SJSA1 (cell line): Measurements from ENCODE around the gene CTDP1. TPM values are rescaled to one million over a fixed set of nuclear protein-coding genes. Genes with fewer than 3 reads are reported as not detected.

ENCODE experiments used
- DNase-seq, 2 experiments: peaks; one replicate each; pipeline ENCODE4 v3.0.0-alpha.2; 2015 to 2020; ENCODE audit warnings: low spot score in 2 of 2, low read depth in 1 of 2
- H3K27ac ChIP-seq: fragments of 250-450 bp; sonication (Bioruptor Pico); 2 replicates; pipeline ENCODE4 v1.5.1; 2020; ENCODE audit warnings: mild to moderate bottlenecking, moderate library complexity
- H3K27me3 ChIP-seq: fragments of 250-450 bp; sonication (Bioruptor Pico); replicated peaks from 2 replicates; pipeline ENCODE4 v1.5.1; 2020; ENCODE audit warnings: mild to moderate bottlenecking, moderate library complexity
- H3K36me3 ChIP-seq: fragments of 250-450 bp; sonication (Bioruptor Pico); 2 replicates; pipeline ENCODE4 v1.5.1; 2020; ENCODE audit warnings: mild to moderate bottlenecking
- H3K4me1 ChIP-seq: fragments of 250-450 bp; sonication (Bioruptor Pico); replicated peaks from 2 replicates; pipeline ENCODE4 v1.6.1; 2021; ENCODE audit warnings: mild to moderate bottlenecking
- H3K4me3 ChIP-seq: fragments of 250-450 bp; sonication (Bioruptor Pico); 2 replicates; pipeline ENCODE4 v1.5.1; 2020; ENCODE audit warnings: mild to moderate bottlenecking
- H3K9me3 ChIP-seq: fragments of 250-450 bp; sonication (Bioruptor Pico); replicated peaks from 2 replicates; pipeline ENCODE4 v1.5.1; 2020; ENCODE audit warnings: mild to moderate bottlenecking
- total RNA-seq: library from RNA; depleted of rRNA; stranded (reverse); fragments of >200 nt; shearing (Covaris generic); gene quantifications from 2 replicates; pipeline ENCODE4 v1.2.3, GENCODE V29; 2014

Gene CTDP1
- total RNA-seq, 1 experiment from 2014 or later: 23.0 TPM

DNA sequence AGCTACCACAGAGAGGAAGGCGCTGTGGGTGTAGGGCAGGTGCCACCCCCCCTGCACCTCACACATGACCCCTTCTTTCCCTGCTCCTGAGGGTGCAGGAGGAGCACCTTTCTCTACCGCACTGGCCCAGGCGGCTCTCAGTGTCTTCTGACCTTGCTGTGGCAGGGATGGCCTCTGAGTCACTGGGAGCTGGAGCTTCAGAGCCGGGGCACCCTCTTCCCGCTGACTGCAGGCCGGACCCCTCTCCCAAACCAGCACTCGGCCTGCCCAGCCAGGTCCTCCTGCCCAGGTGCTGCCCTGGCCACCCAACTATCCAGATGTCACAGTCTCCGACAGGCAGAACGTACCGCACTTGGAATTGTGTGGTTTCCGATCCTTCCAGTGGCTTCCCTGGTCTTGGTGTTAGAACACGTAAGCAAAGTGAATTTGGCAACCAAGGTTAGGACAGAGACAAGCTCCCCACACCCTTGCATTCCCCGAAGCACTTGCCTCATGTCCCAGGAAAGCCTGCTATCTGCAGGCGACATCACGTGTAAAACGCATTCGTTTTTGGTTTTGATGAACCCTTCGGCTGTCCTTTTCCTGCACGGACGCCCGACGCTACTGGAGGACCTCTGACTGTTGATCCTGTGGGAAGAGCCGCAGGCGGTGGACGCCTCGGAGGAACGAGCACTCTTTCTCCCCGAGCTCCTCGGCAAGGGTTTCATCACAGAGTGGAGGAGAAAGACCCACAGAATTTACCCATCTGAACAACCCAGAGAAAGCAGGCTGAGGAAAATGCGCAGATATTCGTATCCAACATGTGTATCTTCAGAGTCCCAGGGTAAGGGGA, 93.5 kb downstream of the CTDP1 start:
- Histone ChIP-seq H3K4me3 (no peak overlapping the region), H3K4me1 (no peaks in the 10 kb centered on the region), H3K36me3 (no peaks in the 10 kb centered on the region), H3K9me3 (no peaks in the 10 kb centered on the region), H3K27ac (no peak overlapping the region), H3K27me3 (peaks cover 9% of the 10 kb centered on the region; the same call in 1 of the 2 replicates)
- DNase-seq: no peak

DNA sequence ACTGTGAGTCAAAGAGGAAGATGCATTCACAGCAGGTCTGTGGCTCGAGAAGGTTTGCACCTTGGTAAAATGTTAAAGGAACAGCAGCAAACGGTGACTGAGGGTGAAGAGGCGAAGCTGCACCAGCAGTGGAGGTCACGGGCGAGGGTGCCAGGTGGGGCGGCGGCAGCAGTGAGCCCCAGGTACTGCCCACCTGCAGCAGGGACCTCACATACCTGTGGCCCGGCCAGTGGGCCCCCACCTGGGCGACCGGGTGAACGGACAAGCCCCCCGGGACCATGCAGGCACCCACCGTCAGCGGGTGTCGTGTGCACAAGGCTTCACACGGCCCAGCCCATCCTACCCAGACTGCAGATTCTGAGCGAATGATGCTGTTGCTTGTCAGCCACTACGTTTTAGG, 94.5 kb downstream of the CTDP1 start:
- Histone ChIP-seq H3K36me3 (no peaks in the 10 kb centered on the region), H3K4me3 (no peak overlapping the region), H3K27me3 (peaks cover 9% of the 10 kb centered on the region; the same call in 1 of the 2 replicates), H3K9me3 (no peaks in the 10 kb centered on the region), H3K27ac (no peak overlapping the region), H3K4me1 (no peaks in the 10 kb centered on the region)
- no peak for DNase-seq

DNA sequence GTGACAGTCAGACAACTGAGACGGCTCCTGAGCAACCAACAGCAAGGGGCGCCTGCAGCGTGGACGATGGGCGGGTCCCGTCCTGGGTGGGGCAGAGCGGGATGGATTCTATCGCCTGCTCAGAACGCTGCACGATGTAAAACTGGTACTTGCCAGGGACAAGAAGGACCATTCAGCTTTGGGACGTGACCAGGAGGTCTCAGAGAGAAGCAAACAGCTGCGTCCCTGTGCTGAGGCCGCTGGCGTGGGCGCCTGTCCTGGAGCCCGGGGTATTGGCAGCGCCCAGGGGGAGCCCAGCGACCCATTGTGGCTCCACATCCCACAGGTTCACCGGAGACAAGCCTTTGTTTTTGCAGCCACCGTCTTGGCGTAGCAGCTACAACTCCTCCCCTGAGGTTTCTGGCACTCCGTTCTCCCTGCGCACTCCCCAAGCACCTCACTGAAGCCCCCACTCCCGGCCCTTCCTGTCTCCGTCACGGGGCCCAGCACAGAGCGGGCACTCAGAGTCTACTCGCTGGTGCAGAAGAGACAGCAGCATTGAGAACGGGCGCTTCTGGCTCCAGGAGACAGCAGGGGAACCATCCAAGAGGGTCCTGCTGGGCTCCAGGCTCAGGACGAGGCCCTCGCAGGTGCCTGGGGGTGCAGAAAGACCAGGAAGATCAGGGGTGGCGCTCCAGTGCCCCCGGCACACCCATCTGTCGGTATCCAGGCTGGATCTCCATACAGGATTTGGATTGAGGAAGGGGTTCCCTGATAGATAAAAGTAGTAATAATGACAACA, 96.0 kb downstream of the CTDP1 start:
- Histone ChIP-seq H3K27ac (no peak overlapping the region), H3K4me3 (no peak overlapping the region), H3K4me1 (no peaks in the 10 kb centered on the region), H3K36me3 (no peaks in the 10 kb centered on the region), H3K27me3 (peaks cover 9% of the 10 kb centered on the region; the same call in 1 of the 2 replicates), H3K9me3 (no peaks in the 10 kb centered on the region)
- no peak for DNase-seq

DNA sequence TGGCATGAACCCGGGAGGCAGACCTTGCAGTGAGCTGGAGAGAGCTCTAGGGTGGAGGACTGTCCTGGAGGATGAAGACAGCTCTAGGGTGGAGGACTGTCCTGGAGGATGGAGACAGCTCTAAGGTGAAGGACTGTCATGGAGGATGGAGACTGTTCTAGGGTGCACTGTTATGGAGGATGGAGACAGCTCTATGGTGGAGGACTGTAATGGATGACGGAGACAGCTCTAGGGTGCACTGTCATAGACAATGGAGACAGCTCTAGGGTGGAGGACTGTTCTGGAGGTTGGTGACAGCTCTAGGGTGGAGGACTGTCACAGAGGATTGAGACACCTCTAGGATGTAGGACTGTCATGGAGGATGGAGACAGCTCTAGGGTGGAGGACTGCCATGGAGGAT, 97.1 kb downstream of the CTDP1 start:
- no peaks in the 10 kb centered on the region for H3K4me1 ChIP-seq
- DNase-seq: no peak

DNA sequence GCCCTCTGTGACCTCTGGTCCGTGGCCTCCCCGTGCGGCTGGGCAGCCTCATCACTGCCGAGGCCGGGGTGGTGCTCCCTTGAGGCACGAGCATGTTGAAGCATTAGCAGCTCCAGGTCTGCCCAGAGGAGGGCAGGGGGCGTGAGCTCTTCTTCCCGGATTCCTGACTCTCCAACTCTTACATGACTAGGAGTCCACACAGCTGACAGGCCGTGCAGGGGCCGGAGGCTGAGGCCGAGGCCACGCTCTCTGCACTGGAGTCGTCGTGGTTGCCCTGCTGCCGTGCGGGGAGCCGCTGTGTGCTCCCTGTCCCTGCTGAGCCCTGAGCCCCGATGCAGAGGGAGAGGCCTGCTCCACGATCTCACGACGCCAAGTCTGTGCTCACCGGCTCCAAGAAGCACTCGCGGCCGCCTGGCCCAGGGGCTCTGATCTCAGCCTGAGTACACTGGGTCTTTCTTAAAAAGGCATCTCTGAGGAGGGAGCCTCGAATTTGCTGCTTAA, 98.7 kb downstream of the CTDP1 start:
- no peak for DNase-seq
- no peaks in the 10 kb centered on the region for H3K4me1 ChIP-seq
- H3K27me3 ChIP-seq: peaks cover 5% of the 10 kb centered on the region; the same call in 1 of the 2 replicates
- no peak overlapping the region for H3K27ac ChIP-seq
- H3K9me3 ChIP-seq: no peaks in the 10 kb centered on the region
- no peak overlapping the region for H3K4me3 ChIP-seq
- H3K36me3 ChIP-seq: no peaks in the 10 kb centered on the region

More for the DNA sequence above, 97.1 kb downstream of the CTDP1 start:
- no peaks in the 10 kb centered on the region for H3K36me3 ChIP-seq
- H3K4me3 ChIP-seq: no peak overlapping the region
- H3K27ac ChIP-seq: no peak overlapping the region
- H3K27me3 ChIP-seq: peaks cover 9% of the 10 kb centered on the region; the same call in 1 of the 2 replicates
- H3K9me3 ChIP-seq: no peaks in the 10 kb centered on the region

DNA sequence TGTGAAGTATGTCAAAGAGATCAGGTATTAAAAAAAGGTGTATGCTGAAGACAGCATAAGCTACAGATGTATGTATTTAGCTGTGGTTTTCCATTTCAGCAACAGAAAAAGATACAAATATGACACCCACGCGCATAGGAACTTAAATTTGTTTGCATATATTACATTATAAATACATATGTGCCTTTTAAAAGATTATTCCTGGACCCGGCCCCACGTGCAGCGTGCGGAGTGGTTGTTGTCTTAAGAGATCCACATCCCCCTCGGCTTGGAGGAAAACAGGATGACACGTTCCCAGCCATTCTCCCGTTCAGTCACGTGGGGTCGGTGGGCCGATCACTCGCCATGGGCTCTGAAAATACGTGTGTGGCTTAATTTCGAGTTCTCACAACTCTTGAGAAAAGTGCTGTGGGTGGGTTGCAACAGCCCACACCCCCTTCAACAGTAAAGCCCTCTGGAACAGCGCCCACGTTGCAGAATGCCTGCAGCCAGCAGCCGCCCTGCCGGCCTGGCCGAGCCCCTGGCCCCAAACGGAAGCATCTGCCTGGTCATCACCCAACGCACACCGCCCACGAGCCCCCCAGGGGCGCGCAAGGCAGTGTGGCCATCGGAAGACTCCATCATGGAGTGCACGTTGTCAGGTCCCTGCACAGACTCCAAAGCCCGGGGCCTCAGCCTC, 99.6 kb downstream of the CTDP1 start:
- Histone ChIP-seq H3K4me3 (no peak overlapping the region), H3K9me3 (no peaks in the 10 kb centered on the region), H3K27me3 (peaks cover 5% of the 10 kb centered on the region; the same call in 1 of the 2 replicates), H3K4me1 (no peaks in the 10 kb centered on the region), H3K36me3 (no peaks in the 10 kb centered on the region), H3K27ac (no peak overlapping the region)
- no peak for DNase-seq

DNA sequence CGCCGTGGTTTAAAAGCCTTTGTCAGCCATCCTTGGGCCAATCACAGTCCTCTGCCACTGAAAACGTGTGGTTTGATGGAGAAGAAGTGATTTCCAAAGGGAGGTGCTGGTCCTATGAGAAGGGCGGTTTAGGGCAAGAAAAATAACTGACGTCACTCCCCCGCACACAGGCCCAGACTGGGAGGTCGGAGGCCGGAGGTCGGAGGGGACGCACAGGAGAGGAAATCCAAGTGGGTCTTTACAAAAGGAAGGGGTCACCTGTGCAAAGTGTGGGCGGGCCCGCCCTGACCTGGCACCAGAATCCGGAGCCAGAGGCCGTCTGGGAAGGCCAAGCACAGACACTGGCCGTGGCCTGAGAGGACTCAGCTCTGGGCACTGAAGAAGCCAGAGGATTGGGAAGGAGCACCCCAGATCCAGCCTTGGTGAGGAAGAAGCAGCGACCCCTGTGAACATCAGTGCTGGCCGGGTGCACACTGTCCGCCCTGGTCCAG, 100.1 kb downstream of the CTDP1 start:
- Histone ChIP-seq H3K9me3 (no peaks in the 10 kb centered on the region), H3K36me3 (no peaks in the 10 kb centered on the region), H3K4me1 (0 out of 2 replicates have a peak, but pooled peaks cover under 1% of the 10 kb centered on the region), H3K4me3 (no peak overlapping the region), H3K27ac (no peak overlapping the region), H3K27me3 (peaks cover 9% of the 10 kb centered on the region; the same call in 1 of the 2 replicates)
- DNase-seq: no peak

DNA sequence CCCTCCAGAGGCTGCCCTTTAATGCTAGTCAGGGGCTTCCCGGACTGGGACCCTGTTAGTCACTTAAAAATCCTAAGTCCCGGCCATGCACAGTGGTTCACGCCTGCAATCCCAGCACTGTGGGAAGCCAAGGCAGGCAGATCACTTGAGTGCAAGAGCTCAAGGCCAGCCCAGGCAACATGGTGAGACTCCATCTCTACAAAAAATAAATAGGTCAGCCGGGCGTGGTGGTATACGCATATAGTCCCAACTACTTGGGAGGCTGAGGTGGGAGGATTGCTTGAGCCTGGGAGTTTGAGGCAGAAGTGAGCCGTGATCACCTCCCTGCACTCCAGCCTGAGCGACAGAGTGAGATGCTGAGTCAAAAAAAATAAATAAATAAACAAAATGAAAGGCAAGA, 100.9 kb downstream of the CTDP1 start:
- Histone ChIP-seq H3K27ac (no peak overlapping the region), H3K36me3 (no peaks in the 10 kb centered on the region), H3K4me3 (no peak overlapping the region), H3K4me1 (0 out of 2 replicates have a peak, but pooled peaks cover 5% of the 10 kb centered on the region), H3K9me3 (no peaks in the 10 kb centered on the region), H3K27me3 (peaks cover 16% of the 10 kb centered on the region; the same call in 1 of the 2 replicates)
- no peak for DNase-seq

DNA sequence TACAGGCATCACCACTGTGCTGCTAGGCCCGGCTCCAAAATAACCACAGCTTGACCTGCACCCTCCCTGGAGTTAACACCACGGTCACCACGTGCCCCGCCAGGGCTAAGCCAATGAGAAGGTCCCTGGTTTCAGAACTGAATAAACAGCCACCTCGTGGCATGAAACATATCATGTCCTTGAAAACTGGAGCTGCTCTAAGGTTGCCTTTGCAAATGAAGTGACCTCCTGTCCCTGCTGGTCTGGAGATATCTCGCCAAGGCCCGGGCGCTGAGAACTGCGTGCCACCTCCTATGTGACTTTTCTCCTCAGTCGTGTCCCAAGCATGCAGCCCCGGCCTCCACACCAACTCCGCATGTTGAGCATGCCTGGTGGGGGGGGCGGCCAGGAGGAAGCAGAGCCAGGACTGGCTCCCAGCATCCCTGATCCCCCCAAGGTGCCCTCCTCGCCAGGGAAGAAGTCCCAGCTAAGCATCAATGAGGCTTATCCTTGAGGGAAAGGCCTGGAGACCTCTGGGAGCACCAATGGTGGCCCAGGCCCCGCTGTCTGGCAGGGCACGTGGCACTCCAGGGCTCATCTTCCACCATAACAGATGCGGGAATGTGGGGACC, 101.8 kb downstream of the CTDP1 start:
- H3K4me1 ChIP-seq: 0 out of 2 replicates have a peak, but pooled peaks cover 5% of the 10 kb centered on the region
- H3K9me3 ChIP-seq: no peaks in the 10 kb centered on the region
- H3K4me3 ChIP-seq: no peak overlapping the region
- DNase-seq: no peak
- H3K36me3 ChIP-seq: no peaks in the 10 kb centered on the region
- H3K27ac ChIP-seq: no peak overlapping the region
- peaks cover 17% of the 10 kb centered on the region for H3K27me3 ChIP-seq

DNA sequence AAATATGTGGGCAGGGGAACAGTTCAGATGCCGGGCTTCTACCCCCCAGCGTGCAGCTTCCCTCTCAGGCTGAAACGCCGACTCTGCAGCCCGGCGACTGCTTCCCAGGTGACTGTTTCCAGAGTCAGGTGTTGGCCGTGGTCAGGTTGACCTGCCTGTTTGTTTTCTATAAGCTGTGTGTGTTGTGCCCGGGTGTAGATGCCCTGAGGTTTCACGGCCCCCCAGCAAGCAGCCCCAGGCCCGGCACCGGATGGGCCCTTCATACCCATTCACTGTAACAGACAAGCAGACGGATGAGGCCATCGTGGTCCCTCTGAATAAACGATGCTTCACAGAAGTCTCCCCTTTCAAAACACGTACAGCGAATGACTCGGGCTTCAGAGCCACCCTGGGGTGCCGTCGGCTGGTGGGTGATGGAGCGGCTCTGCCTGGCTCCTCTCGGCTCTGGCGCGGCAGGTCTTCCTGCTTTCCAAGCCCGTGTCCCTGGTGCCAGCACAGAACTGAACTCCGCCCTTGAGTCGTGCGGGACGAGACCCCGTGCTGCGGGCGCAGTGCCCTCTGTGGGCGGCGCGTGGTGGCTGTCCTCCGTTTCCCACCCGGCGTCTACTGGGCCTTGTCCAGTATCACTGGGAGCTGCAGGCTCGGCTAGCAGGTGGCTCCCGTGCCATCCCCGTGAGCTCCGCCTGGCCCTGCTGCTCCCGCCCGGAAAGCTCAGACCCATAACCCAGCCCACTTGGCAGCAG, 103.1 kb downstream of the CTDP1 start:
- 0 out of 2 replicates have a peak, but pooled peaks cover 5% of the 10 kb centered on the region for H3K4me1 ChIP-seq
- peaks cover 30% of the 10 kb centered on the region for H3K27me3 ChIP-seq
- no peak for DNase-seq
- no peak overlapping the region for H3K4me3 ChIP-seq
- no peaks in the 10 kb centered on the region for H3K36me3 ChIP-seq
- H3K9me3 ChIP-seq: no peaks in the 10 kb centered on the region
- H3K27ac ChIP-seq: no peak overlapping the region

DNA sequence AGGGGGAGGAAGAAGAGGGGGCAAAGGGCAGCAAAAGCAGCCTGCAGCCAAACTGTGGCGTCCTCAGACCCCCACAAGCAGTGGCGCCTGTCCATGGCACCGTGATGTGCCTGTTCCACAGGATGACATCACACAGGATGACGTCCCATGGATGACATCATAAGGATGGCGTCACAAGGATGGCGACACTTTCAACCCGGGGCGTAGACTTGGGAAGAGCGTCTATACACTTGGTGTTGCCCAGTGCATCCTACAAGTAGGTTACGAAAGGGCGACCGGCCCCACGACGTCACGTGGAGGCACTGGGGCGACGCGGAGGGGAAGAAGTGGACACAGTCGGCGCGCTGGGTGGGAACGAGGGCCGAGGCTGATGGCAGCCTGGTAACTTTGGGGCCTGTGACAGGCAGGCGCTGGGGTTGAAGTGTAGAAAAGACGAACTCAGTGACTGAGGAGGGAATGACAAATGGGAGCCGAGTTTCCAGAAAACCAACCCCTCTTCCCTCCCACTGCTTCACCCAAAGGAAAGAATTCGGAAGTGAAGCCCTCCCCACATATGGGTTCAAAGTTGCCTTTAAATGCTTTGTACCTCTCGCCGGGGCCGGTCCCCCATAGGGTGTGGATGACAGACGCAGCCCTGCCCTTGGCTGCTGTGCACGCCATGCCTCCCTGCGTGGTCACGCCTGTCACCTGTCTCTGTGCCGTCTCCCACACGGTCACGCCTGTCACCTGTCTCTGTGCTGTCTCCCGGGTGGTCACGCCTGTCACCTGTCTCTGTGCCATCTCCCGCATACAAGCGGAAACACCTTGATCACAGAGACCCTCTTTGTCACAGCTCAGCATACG, 104.7 kb downstream of the CTDP1 start:
- 0 out of 2 replicates have a peak, but pooled peaks cover 7% of the 10 kb centered on the region for H3K9me3 ChIP-seq
- H3K36me3 ChIP-seq: no peaks in the 10 kb centered on the region
- H3K27ac ChIP-seq: no peak overlapping the region
- DNase-seq: no peak
- no peak overlapping the region for H3K4me3 ChIP-seq
- H3K4me1 ChIP-seq: 0 out of 2 replicates have a peak, but pooled peaks cover 5% of the 10 kb centered on the region
- H3K27me3 ChIP-seq: peaks cover 36% of the 10 kb centered on the region
